ENCODE data around the gene APBA2. TPM values are rescaled to one million over a fixed set of nuclear protein-coding genes. Genes with fewer than 3 reads are reported as not detected.
"Not testable (repeated sequence)": the region's sequence is repeated elsewhere in the genome, so short reads cannot be mapped to it uniquely, and the experiment has no call there.

APBA2 gene
- total and polyA plus RNA-seq, 2 of the 4 experiments (the other 2 are of a cell fraction), result 21.7 to 33.0 TPM

- intact Hi-C loops (cut with micrococcal nuclease); H3K27ac ChIP-seq (ENCODE audit: insufficient read depth, low read length); BruUV-seq (replicated peaks); H3K56ac ChIP-seq (ENCODE audit: extremely low read depth, insufficient read depth, low read length); H3K4me2 ChIP-seq (ENCODE audit: low read depth, low read length); H2BK20ac ChIP-seq (ENCODE audit: low read depth, low read length); in situ Hi-C loops (cut with MboI; ENCODE audit: low sequenced_read_pairs); H3K9me1 ChIP-seq (ENCODE audit: insufficient read depth, low read length); ATAC-seq (ENCODE audit: low read depth); H4K20me1 ChIP-seq (ENCODE audit: insufficient read depth, low read length); H2BK120ac ChIP-seq (ENCODE audit: low read depth, low read length); H3K79me1 ChIP-seq (ENCODE audit: low read depth in 1 of 2, low read length in 2 of 2); H3K14ac ChIP-seq (replicated peaks; ENCODE audit: low read depth, low read length); dilution Hi-C loops (cut with HindIII; ENCODE audit: low sequenced_read_pairs, unreplicated experiment); H3K23ac ChIP-seq (ENCODE audit: low read depth, low read length); H4K91ac ChIP-seq (ENCODE audit: insufficient read depth, low read depth, low read length); H2AK9ac ChIP-seq (replicated peaks; ENCODE audit: low read depth, low read length, poor library complexity); H2AFZ ChIP-seq (replicated peaks; ENCODE audit: low read length, poor library complexity); H3K4me3 ChIP-seq (ENCODE audit: insufficient read depth, low read depth, low read length); H3K4me1 ChIP-seq (ENCODE audit: control insufficient read depth, insufficient read depth, low read length); H2BK5ac ChIP-seq (ENCODE audit: low read depth, low read length, poor library complexity, severe bottlenecking); H3K9ac ChIP-seq (ENCODE audit: low read depth, low read length); H4K5ac ChIP-seq (ENCODE audit: low read depth, low read length); CTCF ChIA-PET; POLR2A ChIA-PET (ENCODE audit: unreplicated experiment); H4K8ac ChIP-seq (ENCODE audit: low read depth in 2 of 2, low read length in 2 of 2); H3K4ac ChIP-seq (ENCODE audit: low read depth, low read length); H3K36me3 ChIP-seq (ENCODE audit: control insufficient read depth, insufficient read depth, low read length); DNase-seq; H3K18ac ChIP-seq (ENCODE audit: low read depth, low read length); H3K27me3 ChIP-seq (ENCODE audit: control insufficient read depth, insufficient read depth, low read length); H3K9me3 ChIP-seq (ENCODE audit: control insufficient read depth, insufficient read depth, low read length); H2AK5ac ChIP-seq (ENCODE audit: low read depth, low read length); H2BK15ac ChIP-seq (ENCODE audit: low read depth, low read length): not testable (repeated sequence)
- WGBS, 2 experiments (ENCODE audit: extremely low coverage in 2 of 2, insufficient read length in 1 of 2), result no CpG with 5 or more reads among the region's 12 CpGs
These were observed 42.3 kb upstream of the APBA2 start for GRCh38 chr15:28843520-28843919.

DNA sequence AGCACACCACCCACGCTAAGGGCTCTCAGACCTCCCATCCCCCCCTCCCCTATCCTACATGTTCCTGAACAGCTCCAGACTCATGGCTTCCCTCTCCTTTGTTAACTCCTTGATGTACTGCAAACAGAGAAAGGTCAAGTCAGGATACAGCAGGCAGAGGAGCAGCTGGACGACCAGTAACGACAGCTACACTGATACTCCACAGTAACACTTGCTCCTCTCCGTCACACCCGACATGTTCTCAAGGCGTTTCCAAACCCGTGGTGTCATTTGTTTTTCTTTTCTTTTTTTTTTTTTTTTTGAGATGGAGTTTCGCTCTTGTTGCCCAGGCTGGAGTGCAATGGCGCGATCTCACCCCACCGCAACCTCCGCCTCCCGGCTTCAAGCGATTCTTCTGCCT lies 41.6 kb upstream of the APBA2 start:
- intact Hi-C loops (cut with micrococcal nuclease); ATAC-seq (ENCODE audit: low read depth); H2BK5ac ChIP-seq (ENCODE audit: low read depth, low read length, poor library complexity, severe bottlenecking); H3K18ac ChIP-seq (ENCODE audit: low read depth, low read length); H3K9ac ChIP-seq (ENCODE audit: low read depth, low read length); H3K23ac ChIP-seq (ENCODE audit: low read depth, low read length); in situ Hi-C loops (cut with MboI; ENCODE audit: low sequenced_read_pairs); H3K4me1 ChIP-seq (ENCODE audit: control insufficient read depth, insufficient read depth, low read length); H2AFZ ChIP-seq (replicated peaks; ENCODE audit: low read length, poor library complexity); H2AK5ac ChIP-seq (ENCODE audit: low read depth, low read length); H3K4me2 ChIP-seq (ENCODE audit: low read depth, low read length); CTCF ChIA-PET; dilution Hi-C loops (cut with HindIII; ENCODE audit: low sequenced_read_pairs, unreplicated experiment); H4K8ac ChIP-seq (ENCODE audit: low read depth in 2 of 2, low read length in 2 of 2); H3K79me1 ChIP-seq (ENCODE audit: low read depth in 1 of 2, low read length in 2 of 2); H3K56ac ChIP-seq (ENCODE audit: extremely low read depth, insufficient read depth, low read length); H3K14ac ChIP-seq (replicated peaks; ENCODE audit: low read depth, low read length); H2AK9ac ChIP-seq (replicated peaks; ENCODE audit: low read depth, low read length, poor library complexity); POLR2A ChIA-PET (ENCODE audit: unreplicated experiment); H4K20me1 ChIP-seq (ENCODE audit: insufficient read depth, low read length); H4K5ac ChIP-seq (ENCODE audit: low read depth, low read length); H3K4me3 ChIP-seq (ENCODE audit: insufficient read depth, low read depth, low read length); BruUV-seq (replicated peaks); H2BK15ac ChIP-seq (ENCODE audit: low read depth, low read length); DNase-seq; H3K27ac ChIP-seq (ENCODE audit: insufficient read depth, low read length); H3K4ac ChIP-seq (ENCODE audit: low read depth, low read length); H2BK120ac ChIP-seq (ENCODE audit: low read depth, low read length); H3K9me1 ChIP-seq (ENCODE audit: insufficient read depth, low read length); H3K27me3 ChIP-seq (ENCODE audit: control insufficient read depth, insufficient read depth, low read length); H3K36me3 ChIP-seq (ENCODE audit: control insufficient read depth, insufficient read depth, low read length); H3K9me3 ChIP-seq (ENCODE audit: control insufficient read depth, insufficient read depth, low read length); H4K91ac ChIP-seq (ENCODE audit: insufficient read depth, low read depth, low read length); H2BK20ac ChIP-seq (ENCODE audit: low read depth, low read length): not testable (repeated sequence)
- WGBS, 2 experiments (ENCODE audit: extremely low coverage in 2 of 2, insufficient read length in 1 of 2), result no CpG with 5 or more reads among the region's 14 CpGs
